DOHH2 (cell line): ENCODE data around the gene SUPT20H.

Experiments
- H3F3A ChIP-seq: fragments of 200-600 bp; sonication (generic), shearing (Covaris generic); 2 replicates; pipeline ENCODE4 v1.6.0; 2016; ENCODE audit warnings: antibody characterized with exemption, mild to moderate bottlenecking; ENCODE audit not compliant: control insufficient read depth, insufficient read depth
- H3K27ac ChIP-seq: fragments of 200-600 bp; sonication (generic); 2 replicates; pipeline ENCODE4 v1.5.1; 2014; ENCODE audit warnings: low read depth, mild to moderate bottlenecking, low read length, moderate library complexity
- H3K27me3 ChIP-seq: fragments of 200-600 bp; sonication (generic); 2 replicates; pipeline ENCODE4 v1.6.1; 2014; ENCODE audit warnings: mild to moderate bottlenecking, low read length, mixed read lengths; ENCODE audit not compliant: control insufficient read depth
- H3K36me3 ChIP-seq: fragments of 200-600 bp; sonication (generic); 2 replicates; pipeline ENCODE4 v1.6.1; 2014; ENCODE audit warnings: mild to moderate bottlenecking, low read length, moderate library complexity, mixed read lengths; ENCODE audit not compliant: control insufficient read depth
- H3K4me1 ChIP-seq: fragments of 200-600 bp; sonication (generic); 2 replicates; pipeline ENCODE4 v1.6.1; 2014; ENCODE audit warnings: mild to moderate bottlenecking, low read length, mixed read lengths; ENCODE audit not compliant: control insufficient read depth
- H3K4me2 ChIP-seq: fragments of 200-600 bp; sonication (generic); 2 replicates; pipeline ENCODE4 v1.6.0; 2014; ENCODE audit warnings: mild to moderate bottlenecking, low read length, moderate library complexity
- H3K4me3 ChIP-seq: fragments of 200-600 bp; sonication (generic); 2 replicates; pipeline ENCODE4 v1.5.1; 2014; ENCODE audit warnings: mild to moderate bottlenecking, low read length, mixed read lengths
- H3K79me2 ChIP-seq: fragments of 200-600 bp; sonication (generic); 2 replicates; pipeline ENCODE4 v1.6.1; 2014; ENCODE audit warnings: mild to moderate bottlenecking, low read length, mixed read lengths; ENCODE audit not compliant: control insufficient read depth
- H3K9me2 ChIP-seq: fragments of 200-600 bp; sonication (generic); replicated peaks from 2 replicates; pipeline ENCODE4 v1.6.1; 2014; ENCODE audit warnings: mild to moderate bottlenecking, low read length, mixed read lengths; ENCODE audit not compliant: control insufficient read depth
- H3K9me3 ChIP-seq: fragments of 200-600 bp; sonication (generic); 2 replicates; pipeline ENCODE4 v1.6.1; 2014; ENCODE audit warnings: antibody characterized with exemption, low read length, mixed read lengths; ENCODE audit not compliant: control insufficient read depth, insufficient read depth
- H4K20me1 ChIP-seq: fragments of 200-600 bp; sonication (generic); 2 replicates; pipeline ENCODE4 v1.6.0; 2014; ENCODE audit warnings: low read depth, mild to moderate bottlenecking, antibody characterized with exemption, low read length, moderate library complexity; ENCODE audit not compliant: control insufficient read depth, insufficient read depth
- EZH2phosphoT487 ChIP-seq: fragments of 200-600 bp; sonication (generic); IDR thresholded peaks from 2 replicates; pipeline ENCODE4 v1.6.1; 2017; ENCODE audit warnings: borderline replicate concordance, mild to moderate bottlenecking, antibody characterized with exemption, low read length, moderate library complexity, mixed read lengths
- TF ChIP-seq, protein P1 (sequence below): fragments of 200-600 bp; sonication (generic); IDR thresholded peaks from one replicate; pipeline ENCODE4 v1.5.1; 2014; ENCODE audit warnings: antibody characterized with exemption, mild to moderate bottlenecking, low read depth, low read length; ENCODE audit not compliant: poor library complexity, severe bottlenecking

The SUPT20H gene

GRCh38 chr13:37026771-37027170 is 32.7 kb downstream of the SUPT20H start:
- H4K20me1 ChIP-seq: no peaks in the 10 kb centered on the region
- no peaks in the 10 kb centered on the region for H3K9me2 ChIP-seq
- no peak for TF ChIP-seq EZH2phosphoT487
- TF ChIP-seq, protein P1, sequence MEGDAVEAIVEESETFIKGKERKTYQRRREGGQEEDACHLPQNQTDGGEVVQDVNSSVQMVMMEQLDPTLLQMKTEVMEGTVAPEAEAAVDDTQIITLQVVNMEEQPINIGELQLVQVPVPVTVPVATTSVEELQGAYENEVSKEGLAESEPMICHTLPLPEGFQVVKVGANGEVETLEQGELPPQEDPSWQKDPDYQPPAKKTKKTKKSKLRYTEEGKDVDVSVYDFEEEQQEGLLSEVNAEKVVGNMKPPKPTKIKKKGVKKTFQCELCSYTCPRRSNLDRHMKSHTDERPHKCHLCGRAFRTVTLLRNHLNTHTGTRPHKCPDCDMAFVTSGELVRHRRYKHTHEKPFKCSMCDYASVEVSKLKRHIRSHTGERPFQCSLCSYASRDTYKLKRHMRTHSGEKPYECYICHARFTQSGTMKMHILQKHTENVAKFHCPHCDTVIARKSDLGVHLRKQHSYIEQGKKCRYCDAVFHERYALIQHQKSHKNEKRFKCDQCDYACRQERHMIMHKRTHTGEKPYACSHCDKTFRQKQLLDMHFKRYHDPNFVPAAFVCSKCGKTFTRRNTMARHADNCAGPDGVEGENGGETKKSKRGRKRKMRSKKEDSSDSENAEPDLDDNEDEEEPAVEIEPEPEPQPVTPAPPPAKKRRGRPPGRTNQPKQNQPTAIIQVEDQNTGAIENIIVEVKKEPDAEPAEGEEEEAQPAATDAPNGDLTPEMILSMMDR: no peak
- no peaks in the 10 kb centered on the region for H3F3A ChIP-seq
- no peak overlapping the region for H3K27ac ChIP-seq
- no peaks in the 10 kb centered on the region for H3K9me3 ChIP-seq
- H3K79me2 ChIP-seq: no peaks in the 10 kb centered on the region
- no peaks in the 10 kb centered on the region for H3K27me3 ChIP-seq
- peaks cover 75% of the 10 kb centered on the region for H3K36me3 ChIP-seq
- H3K4me3 ChIP-seq: no peak overlapping the region
- peaks cover 5% of the 10 kb centered on the region for H3K4me1 ChIP-seq
- H3K4me2 ChIP-seq: no peak overlapping the region

GRCh38 chr13:37023871-37024270 is 35.6 kb downstream of the SUPT20H start:
- no peaks in the 10 kb centered on the region for H3K9me2 ChIP-seq
- TF ChIP-seq, protein P1: no peak
- no peak for TF ChIP-seq EZH2phosphoT487
- H3K4me2 ChIP-seq: no peak overlapping the region
- no peaks in the 10 kb centered on the region for H3K27me3 ChIP-seq
- no peak overlapping the region for H3K4me3 ChIP-seq
- no peaks in the 10 kb centered on the region for H3F3A ChIP-seq
- no peaks in the 10 kb centered on the region for H3K79me2 ChIP-seq
- no peaks in the 10 kb centered on the region for H3K9me3 ChIP-seq
- peaks cover 76% of the 10 kb centered on the region for H3K36me3 ChIP-seq
- H4K20me1 ChIP-seq: no peaks in the 10 kb centered on the region
- H3K27ac ChIP-seq: no peak overlapping the region
- H3K4me1 ChIP-seq: peaks cover 5% of the 10 kb centered on the region

DNA sequence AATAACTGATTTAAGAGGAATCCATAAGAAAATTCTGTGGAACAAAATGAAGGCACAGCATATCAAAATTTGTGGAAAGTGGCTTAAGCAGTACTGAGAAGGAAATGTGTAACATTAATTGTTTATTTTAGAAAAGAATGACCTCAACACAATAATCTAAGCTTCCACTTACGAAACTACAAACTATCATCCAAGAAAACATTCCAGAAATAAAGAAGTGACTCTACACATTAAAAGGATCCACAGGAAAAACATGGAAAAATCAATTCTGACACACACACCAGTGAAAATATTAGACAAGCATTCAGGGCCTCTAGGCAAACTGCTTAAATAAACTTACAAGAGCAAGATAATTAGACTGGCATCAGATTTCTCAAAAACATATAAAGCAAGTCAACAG is 44.9 kb downstream of the SUPT20H start:
- Histone ChIP-seq H3K27ac (no peak overlapping the region), H3K27me3 (no peaks in the 10 kb centered on the region), H3K36me3 (peaks cover 80% of the 10 kb centered on the region), H3K9me3 (no peaks in the 10 kb centered on the region), H3K9me2 (no peaks in the 10 kb centered on the region), H4K20me1 (no peaks in the 10 kb centered on the region), H3K79me2 (no peaks in the 10 kb centered on the region), H3K4me1 (no peaks in the 10 kb centered on the region), H3F3A (peaks cover 19% of the 10 kb centered on the region; the same call in 1 of the 2 replicates), H3K4me2 (no peak overlapping the region), H3K4me3 (no peak overlapping the region)
- TF ChIP-seq EZH2phosphoT487: no peak
- TF ChIP-seq, protein P1: no peak
